GM21447 (cell line): ENCODE results near the gene ADGRV1.
"Not testable (repeated sequence)": the region's sequence is repeated elsewhere in the genome, so short reads cannot be mapped to it uniquely, and the experiment has no call there.

Source experiments
- ATAC-seq: cut with Tn5 transposase; IDR thresholded peaks from one replicate; pipeline ENCODE4 v1.9.1; 2021; ENCODE audit not compliant: unreplicated experiment

Gene ADGRV1

DNA sequence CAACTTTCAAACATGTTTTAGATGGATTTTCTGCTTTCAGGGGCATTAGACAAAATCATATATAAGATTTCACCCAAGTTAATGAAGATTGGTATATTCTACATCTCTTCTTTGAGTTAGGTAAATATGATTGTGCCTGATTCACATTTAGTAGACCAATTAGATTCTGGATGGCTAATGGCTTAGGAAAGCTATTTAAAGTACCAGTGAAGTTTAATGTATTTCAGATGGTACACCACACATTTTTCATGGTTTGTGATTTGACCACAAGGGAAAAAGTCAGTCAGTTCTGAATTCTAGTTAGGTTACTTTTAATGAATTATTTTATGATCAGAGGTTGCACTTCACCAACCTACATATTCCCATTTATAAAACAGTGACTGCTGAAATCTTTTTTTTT is 409.7 kb downstream of the ADGRV1 start:
- ATAC-seq, result no peak

GRCh38 chr5:90969945-90970344 is 411.3 kb downstream of the ADGRV1 start:
- ATAC-seq, result not testable (repeated sequence)

GRCh38 chr5:90981177-90981576 is 422.6 kb downstream of the ADGRV1 start:
- no peak for ATAC-seq

DNA sequence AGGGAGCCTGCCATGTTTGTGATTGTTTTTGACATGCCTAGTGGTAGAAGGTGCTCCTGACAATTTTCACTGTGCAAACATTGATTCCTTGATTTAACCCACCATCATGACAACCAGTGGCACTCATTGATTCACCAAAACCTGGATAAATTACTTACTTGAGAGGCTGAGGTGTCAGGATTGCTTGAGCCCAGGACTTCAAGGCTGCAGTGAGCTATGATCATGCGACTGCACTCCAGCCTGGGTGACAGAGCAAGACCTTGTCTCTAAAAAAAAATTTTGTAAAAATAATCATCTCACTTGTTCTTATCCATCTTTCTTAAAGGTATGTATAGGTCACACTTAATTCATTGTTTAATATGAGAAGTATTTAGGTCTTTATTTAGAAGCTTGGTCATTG is 423.2 kb downstream of the ADGRV1 start:
- no peak for ATAC-seq

GRCh38 chr5:90982576-90982975 is 424.0 kb downstream of the ADGRV1 start:
- ATAC-seq, result no peak

DNA sequence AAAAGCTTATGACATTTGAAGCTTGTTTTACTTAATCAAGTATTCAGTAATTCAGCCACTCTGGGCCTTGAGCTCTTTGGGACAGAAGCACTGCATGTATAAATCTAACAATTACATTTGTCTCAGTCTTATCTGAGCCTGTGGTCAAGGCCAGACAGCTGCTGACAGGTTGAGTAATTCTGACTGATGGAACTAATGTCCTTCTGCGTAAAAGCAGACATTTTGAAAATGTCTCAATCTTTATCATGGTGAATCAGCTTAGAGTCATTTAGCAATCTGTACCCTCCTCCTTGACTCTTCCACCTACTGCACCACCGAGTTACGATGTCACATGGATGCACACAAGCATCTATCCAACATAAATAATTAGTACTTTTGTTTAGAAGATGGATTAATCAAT is 424.6 kb downstream of the ADGRV1 start:
- no peak for ATAC-seq

- no peak for ATAC-seq
Measured at GRCh38 chr5:90983711-90984124, 425.1 kb downstream of the ADGRV1 start.

- ATAC-seq, result no peak
Measured at GRCh38 chr5:90985341-90985740, 426.7 kb downstream of the ADGRV1 start.

- no peak for ATAC-seq
Measured at GRCh38 chr5:90987726-90988125, 429.1 kb downstream of the ADGRV1 start.

DNA sequence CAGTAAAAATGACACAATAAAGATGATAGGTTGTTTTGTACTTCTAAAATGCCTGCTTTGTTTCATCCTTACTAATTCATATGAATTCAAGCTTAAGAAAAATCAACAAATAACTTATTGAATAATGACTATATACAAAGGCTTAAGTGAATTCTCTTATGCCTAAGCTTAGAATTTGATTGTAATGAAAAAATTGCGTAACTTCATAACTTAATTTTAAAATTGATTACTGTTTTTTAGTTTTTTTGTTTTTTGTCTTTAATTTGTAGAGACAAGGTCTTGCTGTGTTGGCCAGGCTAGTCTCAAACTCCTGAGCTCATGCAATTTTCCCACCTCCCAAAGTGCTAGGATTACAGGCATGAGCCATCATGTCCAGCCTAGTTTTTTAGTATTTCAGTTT is 432.6 kb downstream of the ADGRV1 start:
- ATAC-seq, result no peak

DNA sequence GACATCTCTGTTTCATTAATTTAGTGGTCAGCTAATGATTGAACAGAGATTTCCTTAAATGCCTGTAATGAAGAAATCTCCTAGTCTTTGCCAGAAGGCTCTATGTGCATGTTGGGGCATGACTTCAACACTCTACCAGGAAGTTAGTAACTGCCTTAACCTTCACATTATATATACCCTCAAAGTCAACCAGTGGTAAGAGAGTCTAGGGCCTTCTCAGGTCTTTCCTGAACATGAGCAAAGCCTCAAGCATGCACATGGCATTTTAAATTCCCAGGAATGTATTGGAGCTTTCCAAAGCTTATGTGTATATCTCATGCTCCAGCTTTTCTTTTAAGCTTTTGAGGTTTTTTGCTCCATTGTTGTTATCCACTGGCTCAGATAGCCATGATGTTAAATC is 436.2 kb downstream of the ADGRV1 start:
- ATAC-seq, result no peak

DNA sequence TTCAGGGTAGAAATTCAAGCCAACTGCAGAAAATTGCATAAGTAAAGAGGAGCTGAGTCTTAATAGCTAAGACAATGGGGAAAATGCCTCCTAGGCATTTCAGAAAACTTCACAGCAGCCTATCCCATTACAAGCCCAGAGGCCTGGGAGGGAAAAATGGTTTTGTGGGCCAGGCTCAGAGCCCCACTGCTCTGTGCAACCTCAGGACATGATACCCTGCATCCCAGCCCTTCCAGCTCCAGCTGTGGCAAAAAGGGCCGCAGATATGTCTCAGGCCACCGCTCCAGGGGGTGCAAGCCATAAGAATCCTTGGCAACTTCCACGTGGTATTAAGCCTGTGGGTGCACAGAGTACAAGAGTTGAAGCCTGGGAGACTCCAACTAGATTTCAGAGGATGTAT is 437.5 kb downstream of the ADGRV1 start:
- ATAC-seq, result no peak

- no peak for ATAC-seq
Measured at GRCh38 chr5:90997082-90997481, 438.5 kb downstream of the ADGRV1 start.

DNA sequence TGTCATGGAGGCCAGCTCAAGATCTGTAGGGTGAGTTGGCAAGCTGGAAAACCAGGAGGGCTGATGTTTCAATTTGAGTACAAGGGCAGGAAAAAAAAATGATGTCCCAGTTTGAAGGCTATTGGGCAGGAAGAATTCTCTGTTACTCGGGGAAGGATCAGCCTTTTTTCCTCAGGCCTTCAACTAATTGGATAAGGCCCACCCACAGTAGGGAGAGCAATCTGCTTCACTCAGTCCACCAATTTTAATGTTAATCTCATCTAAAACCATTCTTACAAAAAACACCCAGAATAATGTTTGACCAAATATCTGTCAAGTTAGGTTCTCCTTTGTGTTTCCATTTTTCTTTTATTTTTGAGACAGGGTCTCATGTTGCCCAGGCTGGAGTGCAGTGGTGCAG is 442.1 kb downstream of the ADGRV1 start:
- no peak for ATAC-seq

DNA sequence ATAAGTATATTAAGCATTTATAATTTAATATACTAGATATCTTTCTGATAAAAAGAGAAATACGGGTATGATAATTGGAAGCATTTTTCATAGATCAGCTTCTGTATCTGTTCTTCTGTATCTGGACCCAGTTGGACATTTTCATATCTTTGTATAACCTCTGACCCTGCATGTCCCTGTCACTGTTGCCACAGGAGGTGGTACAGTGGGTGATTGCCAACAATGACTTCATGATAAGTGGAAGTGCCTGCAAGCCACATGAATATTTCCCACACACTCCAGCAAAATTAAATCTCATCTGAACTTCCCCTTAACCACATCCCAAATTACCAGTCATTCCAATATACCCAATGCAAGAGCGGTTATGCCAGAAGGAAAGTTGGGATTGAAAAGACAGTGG is 448.1 kb downstream of the ADGRV1 start:
- no peak for ATAC-seq

DNA sequence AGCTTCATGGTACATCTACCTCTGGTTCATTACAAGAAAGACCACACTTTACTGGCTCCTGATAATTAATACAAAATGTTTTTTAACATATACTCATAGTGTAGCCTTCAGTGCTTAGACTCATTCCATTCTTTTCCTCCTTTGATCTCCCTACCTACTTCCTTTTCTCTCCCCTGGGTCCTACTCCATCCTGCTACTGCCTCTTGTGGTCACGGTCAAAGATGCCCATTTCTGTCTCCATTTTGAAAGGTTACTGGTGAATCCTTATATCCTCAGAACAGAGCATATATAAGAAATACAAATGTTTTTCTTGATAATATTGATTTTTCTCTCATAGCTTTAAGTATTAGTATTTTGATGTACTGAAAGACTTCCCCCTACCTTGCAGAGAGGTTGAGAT is 448.7 kb downstream of the ADGRV1 start:
- no peak for ATAC-seq

DNA sequence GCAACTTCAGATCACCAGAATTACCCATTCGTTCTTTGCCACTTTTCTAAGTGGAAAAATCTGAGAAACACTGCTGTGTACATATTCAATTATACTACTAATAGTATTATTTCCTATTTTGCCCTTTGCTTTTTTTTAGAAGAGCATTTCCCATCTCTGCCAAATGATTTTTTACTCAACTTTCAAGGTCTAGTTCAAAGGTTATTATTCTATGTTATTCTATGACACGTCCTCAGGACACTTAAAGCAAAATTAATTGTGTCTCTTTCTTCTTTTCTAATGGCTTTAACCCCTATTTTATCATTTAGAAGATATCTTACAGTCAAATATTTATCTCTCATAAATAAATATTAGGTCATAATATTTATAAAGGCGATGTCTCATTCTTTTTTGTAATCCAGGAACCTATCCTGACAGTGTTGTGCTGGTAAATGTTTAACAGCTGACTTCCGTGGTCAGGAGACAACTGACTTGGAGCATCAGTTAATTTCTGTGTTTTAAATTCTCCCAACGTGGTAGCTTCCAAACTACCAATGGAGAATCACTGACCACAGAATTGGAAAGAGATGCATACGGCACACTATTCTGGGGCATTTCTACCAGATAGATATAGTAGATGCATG is 449.3 kb downstream of the ADGRV1 start:
- ATAC-seq, result no peak

GRCh38 chr5:91010090-91010489 is 451.5 kb downstream of the ADGRV1 start:
- no peak for ATAC-seq

GRCh38 chr5:91011029-91011428 is 452.4 kb downstream of the ADGRV1 start:
- no peak for ATAC-seq

DNA sequence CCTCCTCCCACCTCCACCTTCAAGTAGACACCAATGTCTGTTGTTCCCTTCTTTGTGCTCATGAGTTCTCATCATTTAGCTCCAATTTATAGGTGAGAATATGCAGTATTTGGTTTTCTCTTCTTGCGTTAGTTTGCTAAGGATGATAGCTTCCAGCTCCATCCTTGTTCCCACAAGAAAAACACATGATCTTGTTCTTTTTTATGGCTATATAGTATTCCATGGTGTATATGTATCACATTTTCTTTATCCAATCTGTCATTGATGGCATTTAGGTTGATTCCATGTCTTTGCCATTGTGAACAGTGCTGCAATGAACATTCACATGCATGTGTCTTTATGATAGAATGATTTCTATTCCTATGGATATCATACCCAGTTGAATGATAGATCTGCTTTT is 454.3 kb downstream of the ADGRV1 start:
- ATAC-seq, result not testable (repeated sequence)

- no peak for ATAC-seq
Measured at GRCh38 chr5:91016322-91016721, 457.7 kb downstream of the ADGRV1 start.

DNA sequence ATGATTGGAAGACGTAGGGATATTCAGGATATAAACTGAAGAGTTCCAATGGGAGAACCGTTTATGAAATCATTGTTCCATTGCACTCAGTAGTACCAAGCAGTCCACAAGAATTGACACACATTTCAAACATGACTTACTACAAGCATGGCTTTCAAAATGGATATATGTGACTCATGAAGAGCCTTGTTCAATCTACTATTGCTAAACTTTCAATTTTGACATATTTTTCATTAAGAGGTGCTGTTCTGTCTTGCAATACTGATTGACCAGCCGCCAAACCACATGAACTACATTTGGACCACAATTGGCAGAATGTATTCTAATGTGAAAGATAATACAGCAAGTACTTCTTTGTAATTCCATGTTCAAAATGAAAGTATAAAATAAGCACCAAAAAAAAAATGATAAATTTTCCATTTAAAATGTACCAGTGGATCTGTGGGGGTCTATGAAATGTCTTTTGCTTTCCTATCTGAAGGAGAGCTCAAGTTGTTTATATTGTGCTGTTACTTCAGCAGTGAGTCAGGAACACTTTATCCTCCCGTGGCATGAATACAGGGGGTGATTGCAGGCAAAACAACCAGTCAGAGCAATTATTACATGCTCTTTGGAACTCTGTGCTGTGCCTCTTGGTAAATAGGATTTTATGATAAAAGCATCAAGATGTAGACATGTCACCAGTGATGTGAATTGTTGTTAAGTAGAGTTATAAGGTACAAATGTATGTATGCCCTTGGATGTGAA is 458.5 kb downstream of the ADGRV1 start:
- ATAC-seq, result no peak

- no peak for ATAC-seq
Measured at GRCh38 chr5:91018200-91018599, 459.6 kb downstream of the ADGRV1 start.
